ENCODE data around the gene WBP2NL.

The WBP2NL gene

DNA sequence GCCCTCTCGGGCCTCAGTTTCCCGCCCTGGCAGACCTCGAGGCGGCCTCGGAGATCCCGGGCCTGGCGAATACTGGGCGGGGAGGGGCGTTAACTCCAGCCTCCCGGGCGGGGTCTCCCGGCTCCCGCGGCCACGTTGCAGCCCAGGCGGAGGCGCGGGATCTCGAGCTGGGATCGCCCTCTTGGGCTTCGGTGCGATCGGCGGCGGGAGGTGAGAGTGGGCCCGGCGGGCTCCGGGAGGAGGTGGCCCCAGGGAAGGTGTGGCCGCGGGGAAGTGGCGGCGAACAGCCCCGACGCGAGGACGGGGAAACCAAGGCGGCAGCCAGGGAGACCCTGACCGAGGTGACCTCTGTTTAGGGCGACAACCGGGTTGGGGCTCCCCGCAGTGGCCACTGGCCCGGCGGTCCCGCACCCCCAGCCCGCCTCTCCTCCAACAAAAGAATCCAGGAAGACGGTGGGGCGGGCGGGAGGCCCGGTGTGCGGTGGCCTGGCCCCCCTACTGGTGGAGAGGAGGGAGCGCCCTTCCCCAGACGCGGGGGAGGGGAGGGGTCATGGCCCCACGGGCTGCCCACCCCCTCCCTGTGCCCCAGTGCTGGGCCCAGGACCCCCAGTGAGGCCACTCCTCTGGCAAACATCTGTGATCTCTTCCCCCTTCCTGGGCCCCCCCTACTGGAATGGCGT is 75.7 kb downstream of the WBP2NL start, which contains the start of gene PHETA2:
PHETA2 (plus strand) TSS at position 117 of the 680 bp plus-strand sequence. CDS start 3,046 bp downstream, outside the sequence.
- peak; percentile 43 for DNase-seq

GRCh38 chr22:42074846-42075676 is 76.5 kb downstream of the WBP2NL start:
- DNase-seq, result no peak

- no peak for DNase-seq
Observed at GRCh38 chr22:42076764-42077485, 78.3 kb downstream of the WBP2NL start.

GRCh38 chr22:42077486-42078125 is 79.0 kb downstream of the WBP2NL start:
- DNase-seq, result no peak

All from T-helper 9 cell (primary cell).